HUES64 (cell line): ENCODE measurements around the gene CD8B.

Experiments used
- H3K27ac ChIP-seq: 2 replicates; pipeline ENCODE4 v1.7.0; 2013; ENCODE audit warnings: low read depth, low read length, inconsistent platforms
- H3K27me3 ChIP-seq: 2 replicates; pipeline ENCODE4 v1.6.1; 2013; ENCODE audit warnings: mild to moderate bottlenecking, low read length; ENCODE audit not compliant: insufficient read depth
- H3K36me3 ChIP-seq: 2 replicates; pipeline ENCODE4 v1.6.1; 2013; ENCODE audit warnings: mild to moderate bottlenecking, low read length; ENCODE audit not compliant: insufficient read depth
- H3K4me1 ChIP-seq: 2 replicates; pipeline ENCODE4 v1.6.1; 2013; ENCODE audit warnings: mild to moderate bottlenecking, low read length, moderate library complexity; ENCODE audit not compliant: insufficient read depth
- H3K4me3 ChIP-seq: 2 replicates; pipeline ENCODE4 v1.5.1; 2013; ENCODE audit warnings: mild to moderate bottlenecking, low read length, moderate library complexity
- H3K9ac ChIP-seq: 2 replicates; pipeline ENCODE4 v1.6.1; 2013; ENCODE audit warnings: mild to moderate bottlenecking, low read depth, low read length
- H3K9me3 ChIP-seq: 2 replicates; pipeline ENCODE4 v1.6.1; 2013; ENCODE audit warnings: low read depth, low read length; ENCODE audit not compliant: insufficient read depth
- WGBS: fragments of 150-250, 120-280 bp; methylation state at CpG from one replicate; pipeline ENCODE4 v1.1.7; 2013; ENCODE audit warnings: missing lambda C conversion rate; 5-methylcytosine and 5-hydroxymethylcytosine counted together

The CD8B gene

GRCh38 chr2:86833315-86833714, 28.4 kb downstream of the CD8B start:
- Histone ChIP-seq H3K9ac (no peak overlapping the region), H3K36me3 (no peaks in the 10 kb centered on the region), H3K27me3 (no peaks in the 10 kb centered on the region), H3K4me3 (no peak overlapping the region), H3K4me1 (peaks cover 7% of the 10 kb centered on the region; the same call in 1 of the 2 replicates), H3K27ac (no peak overlapping the region), H3K9me3 (no peaks in the 10 kb centered on the region)
- 80% methylated on average over 3 of the region's 10 CpGs for WGBS

DNA sequence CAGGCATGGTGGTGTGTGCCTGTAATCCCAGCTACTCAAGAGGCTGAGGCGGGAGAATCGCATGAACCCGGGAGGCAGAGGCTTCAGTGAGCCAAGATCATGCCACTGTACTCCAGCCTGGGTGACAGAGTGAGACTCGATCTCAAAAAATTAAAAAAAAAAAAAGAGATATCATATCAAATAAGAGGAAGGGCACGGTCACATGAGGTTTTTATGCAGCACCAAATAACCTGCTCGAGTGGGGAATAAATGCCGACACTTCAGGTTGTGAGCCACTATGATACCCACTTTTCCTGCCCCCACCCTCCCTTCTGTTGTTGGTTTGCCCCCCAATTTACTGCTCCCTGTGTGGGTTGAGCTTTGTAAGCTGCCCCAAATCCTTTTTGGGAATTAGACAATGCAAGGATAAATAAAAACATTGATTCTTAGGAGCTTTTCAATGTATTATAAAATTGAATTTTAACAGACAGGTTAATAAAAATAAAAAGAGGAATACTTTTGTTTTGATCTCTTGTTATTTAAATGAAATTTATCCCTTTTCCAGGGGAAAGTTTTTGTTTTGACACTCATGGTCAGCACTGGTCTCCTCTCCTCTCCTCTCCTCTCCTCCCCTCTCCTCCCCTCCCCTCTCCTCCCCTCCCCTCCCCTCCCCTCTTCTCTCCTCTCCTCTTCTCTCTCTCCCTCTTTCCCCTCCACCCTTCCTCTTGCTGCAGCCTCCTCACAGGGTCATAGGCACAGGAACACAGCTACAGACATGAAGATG, 29.2 kb downstream of the CD8B start:
- H3K4me3 ChIP-seq: no peak overlapping the region
- no peaks in the 10 kb centered on the region for H3K36me3 ChIP-seq
- no peaks in the 10 kb centered on the region for H3K9me3 ChIP-seq
- no peak overlapping the region for H3K9ac ChIP-seq
- H3K27ac ChIP-seq: no peak overlapping the region
- no peaks in the 10 kb centered on the region for H3K27me3 ChIP-seq
- peaks cover 10% of the 10 kb centered on the region; the same call in 1 of the 2 replicates for H3K4me1 ChIP-seq
- WGBS: 64% methylated on average over 7 of the region's 7 CpGs

GRCh38 chr2:86831537-86831936, 30.1 kb downstream of the CD8B start:
- H3K36me3 ChIP-seq: no peaks in the 10 kb centered on the region
- no peaks in the 10 kb centered on the region for H3K27me3 ChIP-seq
- H3K4me1 ChIP-seq: peaks cover 10% of the 10 kb centered on the region; the same call in 1 of the 2 replicates
- H3K4me3 ChIP-seq: no peak overlapping the region
- WGBS: 65% methylated on average over 2 of the region's 2 CpGs
- H3K27ac ChIP-seq: peak overlapping the region; percentile 59; the same call in 1 of the 2 replicates
- H3K9ac ChIP-seq: no peak overlapping the region
- H3K9me3 ChIP-seq: no peaks in the 10 kb centered on the region

- no peak overlapping the region for H3K4me3 ChIP-seq
- H3K9ac ChIP-seq: no peak overlapping the region
- H3K36me3 ChIP-seq: no peaks in the 10 kb centered on the region
- H3K9me3 ChIP-seq: peaks cover 7% of the 10 kb centered on the region
- no peak overlapping the region for H3K27ac ChIP-seq
- H3K27me3 ChIP-seq: no peaks in the 10 kb centered on the region
- peaks cover 7% of the 10 kb centered on the region; the same call in 1 of the 2 replicates for H3K4me1 ChIP-seq
- 92% methylated on average over 4 of the region's 4 CpGs for WGBS
Measured at GRCh38 chr2:86826951-86827350, 34.7 kb downstream of the CD8B start.

DNA sequence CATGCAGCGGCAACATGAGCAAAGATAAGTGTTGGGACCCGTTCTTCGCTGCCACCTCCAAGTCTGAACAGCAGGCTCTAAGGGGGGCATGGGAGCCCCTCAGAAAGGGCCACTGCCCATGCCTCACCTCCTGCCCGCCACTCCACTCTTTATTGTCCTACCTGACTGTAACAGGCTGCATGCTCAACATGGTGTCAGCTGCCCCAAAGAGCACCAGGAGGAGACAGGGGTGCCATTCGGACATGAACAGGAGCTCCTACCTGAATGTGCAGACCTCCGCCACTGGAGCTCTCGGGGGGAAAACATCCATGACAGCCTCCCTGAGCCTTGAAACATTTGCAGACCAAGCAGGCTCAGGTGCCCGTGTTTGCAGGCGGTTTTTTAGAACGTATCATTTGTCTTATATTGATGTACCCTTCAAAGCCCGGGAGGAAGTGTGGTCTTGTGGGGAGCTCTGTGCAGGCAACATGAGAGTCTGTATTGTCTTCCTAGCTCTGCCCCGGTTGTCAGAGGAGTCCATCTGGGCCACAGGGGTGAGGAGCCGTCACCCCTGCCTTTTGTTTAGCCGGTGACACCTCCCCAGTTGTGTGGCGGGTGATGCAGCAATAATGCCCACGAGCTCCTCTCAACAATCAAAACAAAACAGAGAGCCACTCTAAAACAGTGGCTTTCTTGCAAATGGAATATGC, 35.8 kb downstream of the CD8B start:
- Histone ChIP-seq H3K36me3 (no peaks in the 10 kb centered on the region), H3K4me1 (peaks cover 4% of the 10 kb centered on the region; the same call in 1 of the 2 replicates), H3K4me3 (no peak overlapping the region), H3K9me3 (peaks cover 7% of the 10 kb centered on the region), H3K9ac (no peak overlapping the region), H3K27me3 (no peaks in the 10 kb centered on the region), H3K27ac (no peak overlapping the region)
- WGBS: 91% methylated on average over 16 of the region's 16 CpGs

- Histone ChIP-seq H3K27me3 (no peaks in the 10 kb centered on the region), H3K4me1 (peaks cover 4% of the 10 kb centered on the region; the same call in 1 of the 2 replicates), H3K4me3 (no peak overlapping the region), H3K27ac (no peak overlapping the region), H3K36me3 (no peaks in the 10 kb centered on the region), H3K9me3 (peaks cover 7% of the 10 kb centered on the region), H3K9ac (no peak overlapping the region)
- WGBS: 93% methylated on average over 10 of the region's 11 CpGs
Measured at GRCh38 chr2:86825036-86825692, 36.5 kb downstream of the CD8B start.

DNA sequence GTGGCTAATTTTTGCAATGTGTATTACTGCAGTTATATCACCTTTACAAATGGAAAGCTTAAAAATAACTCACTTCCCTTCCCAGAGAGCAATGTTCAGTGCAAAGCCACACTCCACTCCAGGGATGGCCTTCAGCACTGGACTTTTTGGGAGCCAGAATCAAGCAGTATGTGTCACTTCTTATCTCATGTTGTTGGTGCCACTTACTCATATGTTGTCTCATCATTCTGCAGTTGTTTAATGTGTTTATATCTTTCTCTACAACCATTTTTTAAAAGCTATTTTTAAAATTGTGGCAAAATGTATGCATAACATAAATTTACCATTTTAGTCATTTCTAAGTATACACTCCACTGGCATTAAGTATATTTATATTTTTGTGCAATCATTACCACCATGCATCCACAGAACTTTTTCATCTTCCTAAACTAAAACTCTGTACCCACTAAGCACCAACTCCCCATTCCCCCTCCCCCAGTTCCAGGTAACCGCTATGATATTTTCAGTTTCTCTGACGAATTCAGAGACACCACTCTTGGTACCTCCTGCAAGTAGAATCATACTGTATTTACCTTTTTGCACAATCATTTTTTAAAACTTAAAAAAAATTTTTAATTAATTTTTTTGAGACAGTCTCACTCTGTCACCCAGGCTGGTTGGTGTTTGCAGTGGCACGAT, 38.9 kb downstream of the CD8B start:
- WGBS: 63% methylated on average over 3 of the region's 3 CpGs
- Histone ChIP-seq H3K9ac (no peak overlapping the region), H3K27ac (no peak overlapping the region)

GRCh38 chr2:86821842-86822241, 39.8 kb downstream of the CD8B start:
- Histone ChIP-seq H3K4me3 (no peak overlapping the region), H3K4me1 (no peaks in the 10 kb centered on the region), H3K36me3 (no peaks in the 10 kb centered on the region), H3K27me3 (no peaks in the 10 kb centered on the region), H3K9me3 (peaks cover 7% of the 10 kb centered on the region), H3K9ac (no peak overlapping the region), H3K27ac (no peak overlapping the region)
- 92% methylated on average over 6 of the region's 6 CpGs for WGBS

More for the DNA sequence above, 38.9 kb downstream of the CD8B start:
- Histone ChIP-seq H3K4me3 (no peak overlapping the region), H3K4me1 (peaks cover 2% of the 10 kb centered on the region; the same call in 1 of the 2 replicates), H3K9me3 (peaks cover 7% of the 10 kb centered on the region), H3K27me3 (no peaks in the 10 kb centered on the region), H3K36me3 (no peaks in the 10 kb centered on the region)

DNA sequence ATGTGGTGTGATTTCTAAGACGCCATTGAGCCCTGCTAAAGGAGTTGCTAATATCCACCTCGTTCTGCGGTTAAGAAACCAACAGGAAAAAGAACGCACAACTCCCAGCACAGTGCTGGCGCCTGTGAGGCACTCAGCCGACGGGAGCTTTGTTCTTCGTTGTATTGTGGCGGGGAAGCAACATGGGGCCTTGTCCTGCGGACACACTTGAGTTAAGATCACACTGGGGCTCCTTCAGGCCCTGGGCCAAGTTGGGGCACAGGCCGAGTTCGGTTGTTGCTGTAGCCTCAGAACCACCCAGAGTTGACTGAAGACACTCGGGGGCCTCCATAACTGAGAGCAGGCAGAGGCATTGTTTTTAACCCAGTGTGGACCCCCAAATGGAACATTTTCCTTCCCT, 40.4 kb downstream of the CD8B start:
- 93% methylated on average over 13 of the region's 13 CpGs for WGBS
- Histone ChIP-seq H3K27ac (no peak overlapping the region), H3K4me1 (no peaks in the 10 kb centered on the region)

DNA sequence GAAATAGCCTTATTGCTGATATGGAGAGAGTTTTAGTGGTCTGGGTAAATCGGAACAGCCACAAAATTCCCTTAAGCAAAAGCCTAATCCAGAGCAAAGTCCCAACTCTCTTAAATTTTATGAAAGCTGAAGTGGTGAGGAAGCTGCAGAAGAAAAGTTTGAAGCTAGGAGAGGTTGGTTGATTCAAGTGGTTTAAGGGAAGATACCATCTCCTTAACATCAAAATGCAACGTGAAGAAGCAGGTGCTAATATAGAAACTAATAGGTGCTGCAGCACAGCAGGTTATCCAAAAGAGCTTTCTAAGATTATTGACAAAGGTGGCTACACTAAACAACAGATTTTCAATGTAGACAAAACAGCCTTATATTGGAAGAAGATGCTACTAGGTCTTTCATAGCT, 42.7 kb downstream of the CD8B start:
- H3K27ac ChIP-seq: no peak overlapping the region
- no peak overlapping the region for H3K9ac ChIP-seq
- WGBS: 100% methylated on average over 1 of the region's 2 CpGs
- H3K27me3 ChIP-seq: no peaks in the 10 kb centered on the region
- no peaks in the 10 kb centered on the region for H3K36me3 ChIP-seq
- H3K4me1 ChIP-seq: no peaks in the 10 kb centered on the region
- peaks cover 7% of the 10 kb centered on the region for H3K9me3 ChIP-seq
- no peak overlapping the region for H3K4me3 ChIP-seq

More for the DNA sequence above, 40.4 kb downstream of the CD8B start:
- H3K27me3 ChIP-seq: no peaks in the 10 kb centered on the region
- H3K36me3 ChIP-seq: no peaks in the 10 kb centered on the region
- H3K4me3 ChIP-seq: no peak overlapping the region
- peaks cover 7% of the 10 kb centered on the region for H3K9me3 ChIP-seq
- H3K9ac ChIP-seq: no peak overlapping the region
